Endothelial cell of umbilical vein (primary cell): ENCODE results near the gene CDH7. TPM values are rescaled to one million over a fixed set of nuclear protein-coding genes. Genes with fewer than 3 reads are reported as not detected.

Experiments used
- BruUV-seq: library from RNA; stranded (reverse); fragments of 400-500 nt; replicated peaks from 2 replicates; lab custom pipeline; 2021; lab: Mats Ljungman, UMichigan
- CTCF ChIA-PET: fragments of 300-600, 350-600 bp; sonication (Branson Sonifier 250); formaldehyde crosslinking; loops from one replicate; lab custom pipeline; 2021; ENCODE audit warnings: antibody characterized with exemption, inconsistent platforms; lab: Charles Lee
- POLR2A ChIA-PET: fragments of 300-600, 350-600 bp; sonication (Branson Sonifier 250); formaldehyde crosslinking; loops from one replicate; lab custom pipeline; 2021; ENCODE audit warnings: antibody characterized with exemption, inconsistent platforms; lab: Charles Lee
- DNase-seq: peaks from one replicate; pipeline ENCODE4 v3.0.0-alpha.2; 2011; ENCODE audit warnings: low read depth, low spot score
- FAIRE-seq: peaks from 2 replicates; lab custom pipeline; 2011; peaks lifted over from hg19 to GRCh38; lab: Jason Lieb, UNC
- H2AFZ ChIP-seq: 2 replicates; pipeline ENCODE4 v1.6.0; 2012; ENCODE audit warnings: low read depth, low read length, control low read depth, inconsistent platforms
- H3K27ac ChIP-seq: 2 replicates; pipeline ENCODE4 v1.5.1; 2011; ENCODE audit warnings: low read depth, mild to moderate bottlenecking, control low read depth, low read length, moderate library complexity; ENCODE audit not compliant: insufficient read depth
- H3K27me3 ChIP-seq, 2 experiments: 2 replicates each; pipeline versions ENCODE4 v1.6.0 to v1.6.1; 2011; ENCODE audit warnings: low read length in 2 of 2, mixed read lengths in 1 of 2; ENCODE audit not compliant: control insufficient read depth in 2 of 2, insufficient read depth in 2 of 2
- H3K36me3 ChIP-seq, 2 experiments: 2 replicates in 1 of 2; 3 replicates in 1 of 2; pipeline ENCODE4 v1.5.1; 2011; ENCODE audit warnings: low read length in 2 of 2, mild to moderate bottlenecking in 1 of 2, moderate library complexity in 1 of 2; ENCODE audit not compliant: control insufficient read depth in 2 of 2, insufficient read depth in 2 of 2; ENCODE audit errors: extremely low read depth in 1 of 2
- H3K4me1 ChIP-seq: 3 replicates; pipeline ENCODE4 v1.5.1; 2011; ENCODE audit warnings: mild to moderate bottlenecking, low read length; ENCODE audit not compliant: control insufficient read depth, insufficient read depth; ENCODE audit errors: extremely low read depth
- H3K4me2 ChIP-seq: 2 replicates; pipeline ENCODE4 v1.6.1; 2011; ENCODE audit warnings: low read length, control low read depth, mixed read lengths; ENCODE audit not compliant: insufficient read depth
- H3K4me3 ChIP-seq, 3 experiments: fragments of 200-600 bp in 1 of 3; sonication (generic), shearing (Covaris generic) in 1 of 3; replicated peaks in 1 of 3; 2 replicates each; pipeline ENCODE4 v1.5.1; 2011 to 2016; ENCODE audit warnings: control low read depth in 3 of 3, low read length in 3 of 3, mild to moderate bottlenecking in 2 of 3, inconsistent platforms in 1 of 3, low read depth in 1 of 3, moderate library complexity in 1 of 3; ENCODE audit not compliant: insufficient read depth in 1 of 3
- H3K79me2 ChIP-seq: 2 replicates; pipeline ENCODE4 v1.6.0; 2012; ENCODE audit warnings: low read length, inconsistent platforms; ENCODE audit not compliant: control insufficient read depth, insufficient read depth
- H3K9ac ChIP-seq: replicated peaks from 2 replicates; pipeline ENCODE3; 2011; ENCODE audit warnings: low read length, control low read depth; ENCODE audit not compliant: insufficient read depth; ENCODE audit errors: extremely low read depth
- H3K9me1 ChIP-seq: replicated peaks from 3 replicates; pipeline ENCODE4 v1.6.0; 2011; ENCODE audit warnings: mild to moderate bottlenecking, low read length; ENCODE audit not compliant: control insufficient read depth, insufficient read depth; ENCODE audit errors: extremely low read depth
- H3K9me3 ChIP-seq: replicated peaks from 2 replicates; pipeline ENCODE4 v1.5.1; 2012; ENCODE audit warnings: low read length, inconsistent platforms; ENCODE audit not compliant: control insufficient read depth, insufficient read depth
- H4K20me1 ChIP-seq: replicated peaks from 2 replicates; pipeline ENCODE3; 2011; ENCODE audit warnings: mild to moderate bottlenecking, low read length; ENCODE audit not compliant: control insufficient read depth, insufficient read depth; ENCODE audit errors: extremely low read depth
- CTCF ChIP-seq, 2 donors: IDR thresholded peaks; 1 replicate in 1 of 2; 2 replicates in 1 of 2; pipeline ENCODE4 v1.5.1; 2011; ENCODE audit warnings: low read length in 2 of 2, mild to moderate bottlenecking in 2 of 2, moderate library complexity in 2 of 2, control low read depth in 1 of 2, inconsistent platforms in 1 of 2, low read depth in 1 of 2; ENCODE audit not compliant: insufficient read depth in 1 of 2; ENCODE audit errors: extremely low read depth in 1 of 2
- EZH2 ChIP-seq: IDR thresholded peaks from 2 replicates; pipeline ENCODE4 v1.6.1; 2012; ENCODE audit warnings: borderline replicate concordance, low read depth, mild to moderate bottlenecking, moderate library complexity, low read length, inconsistent platforms; ENCODE audit not compliant: severe bottlenecking
- FOS ChIP-seq: IDR thresholded peaks from 2 replicates; pipeline ENCODE4 v1.6.1; 2011; ENCODE audit warnings: mild to moderate bottlenecking, low read length, moderate library complexity, borderline replicate concordance; ENCODE audit not compliant: insufficient read depth
- GATA2 ChIP-seq: IDR thresholded peaks from 2 replicates; pipeline ENCODE4 v1.7.0; 2011; ENCODE audit warnings: low read depth, mild to moderate bottlenecking, moderate library complexity, mixed read lengths, low read length; ENCODE audit not compliant: insufficient read length, insufficient read depth
- JUN ChIP-seq: IDR thresholded peaks from 2 replicates; pipeline ENCODE4 v1.6.1; 2011; ENCODE audit warnings: borderline replicate concordance, low read depth; ENCODE audit not compliant: insufficient read length, insufficient read depth
- MAX ChIP-seq: IDR thresholded peaks from 2 replicates; pipeline ENCODE4 v1.6.1; 2011; ENCODE audit not compliant: insufficient read depth, insufficient read length
- MYC ChIP-seq: IDR thresholded peaks from one replicate; pipeline ENCODE4 v1.6.1; 2011; ENCODE audit warnings: mild to moderate bottlenecking, low read depth, low read length
- POLR2A ChIP-seq: IDR thresholded peaks from 2 replicates; pipeline ENCODE4 v1.6.1; 2012; ENCODE audit warnings: low read depth, mild to moderate bottlenecking, control low read depth, low read length
- POLR2AphosphoS5 ChIP-seq: IDR thresholded peaks from 2 replicates; pipeline ENCODE4 v1.6.1; 2012; ENCODE audit warnings: low read depth, mild to moderate bottlenecking, control low read depth, low read length, moderate library complexity; ENCODE audit not compliant: insufficient read depth
- dilution Hi-C: fragments of 300-500 bp; cut with MboI; formaldehyde crosslinking; loops from one replicate; pipeline ENCODE4 v1.15.0; 2019; ENCODE audit warnings: low sequenced_read_pairs; ENCODE audit not compliant: extremely low pct_ligation_motif_present
- intact Hi-C: fragments of 100-400 bp; cut with micrococcal nuclease; formaldehyde crosslinking; loops from one replicate; pipeline ENCODE4 v1.10.0; 2022
- polyA plus RNA-seq, 4 experiments: library from polyadenylated mRNA; depleted of rRNA in 3 of 4; stranded (reverse) in 3 of 4; unstranded in 1 of 4; fragments of >200 nt; gene quantifications; 2 replicates each; pipeline versions ENCODE4 v1.2.1 to v1.2.3, GENCODE V29; 2011 to 2012; ENCODE audit warnings: missing spikeins in 1 of 4
- total RNA-seq: library from RNA; stranded (reverse); gene quantifications from 2 replicates; pipeline ENCODE4 v1.2.3, GENCODE V29; 2021

CDH7 gene
- total and polyA plus RNA-seq, 2 donors (not counting 3 experiments of a cell fraction or from before 2014, with no cell fraction given): not detected

GRCh38 chr18:65919663-65920062, 168.9 kb downstream of the CDH7 start:
- no TSS peak for BruUV-seq
- no peak overlapping the region for H2AFZ ChIP-seq
- ChIA-PET POLR2A (no interaction called here), CTCF (no interaction called here)
- no peaks in the 10 kb centered on the region for H3K79me2 ChIP-seq
- H3K36me3 ChIP-seq: no peaks in the 10 kb centered on the region
- no peak overlapping the region for H3K4me2 ChIP-seq
- dilution Hi-C loops: no loop called here
- H3K4me3 ChIP-seq: no peak overlapping the region
- no peaks in the 10 kb centered on the region for H3K27me3 ChIP-seq
- no peak overlapping the region for H3K9ac ChIP-seq
- TF ChIP-seq MAX: no peak
- no peaks in the 10 kb centered on the region for H3K9me3 ChIP-seq
- H3K27ac ChIP-seq: no peak overlapping the region
- no peaks in the 10 kb centered on the region for H4K20me1 ChIP-seq
- no peaks in the 10 kb centered on the region for H3K9me1 ChIP-seq
- FAIRE-seq (no peak), DNase-seq (no peak)
- intact Hi-C loops: no loop called here
- H3K4me1 ChIP-seq: no peaks in the 10 kb centered on the region

GRCh38 chr18:65922103-65922502, 171.3 kb downstream of the CDH7 start:
- Histone ChIP-seq H3K27me3 (no peaks in the 10 kb centered on the region), H3K9me3 (no peaks in the 10 kb centered on the region), H2AFZ (no peak overlapping the region), H3K4me1 (no peaks in the 10 kb centered on the region), H3K27ac (no peak overlapping the region), H4K20me1 (no peaks in the 10 kb centered on the region), H3K36me3 (no peaks in the 10 kb centered on the region), H3K9me1 (no peaks in the 10 kb centered on the region), H3K79me2 (no peaks in the 10 kb centered on the region), H3K9ac (no peak overlapping the region), H3K4me2 (no peak overlapping the region), H3K4me3 (no peak overlapping the region)
- ChIA-PET POLR2A (no interaction called here), CTCF (no interaction called here)
- FAIRE-seq (no peak), DNase-seq (no peak)
- no peak for TF ChIP-seq MAX
- TF ChIP-seq CTCF (IDR thresholded peaks at IDR 0.05; ENCODE audit: extremely low read depth in 1 of 2, insufficient read depth in 1 of 2, low read depth in 1 of 2, low read length in 2 of 2): no peak
- no peak for TF ChIP-seq MYC
- no peak for TF ChIP-seq JUN
- TF ChIP-seq POLR2A: no peak
- TF ChIP-seq POLR2AphosphoS5: no peak
- TF ChIP-seq GATA2: no peak
- no peak for TF ChIP-seq EZH2
- no peak for TF ChIP-seq FOS
- dilution Hi-C loops (no loop called here), intact Hi-C loops (no loop called here)
- BruUV-seq: no TSS peak
